ENCODE results near the gene PAXIP1.
"Not testable (repeated sequence)": the region's sequence is repeated elsewhere in the genome, so short reads cannot be mapped to it uniquely, and the experiment has no call there.

The PAXIP1 gene, protein sequence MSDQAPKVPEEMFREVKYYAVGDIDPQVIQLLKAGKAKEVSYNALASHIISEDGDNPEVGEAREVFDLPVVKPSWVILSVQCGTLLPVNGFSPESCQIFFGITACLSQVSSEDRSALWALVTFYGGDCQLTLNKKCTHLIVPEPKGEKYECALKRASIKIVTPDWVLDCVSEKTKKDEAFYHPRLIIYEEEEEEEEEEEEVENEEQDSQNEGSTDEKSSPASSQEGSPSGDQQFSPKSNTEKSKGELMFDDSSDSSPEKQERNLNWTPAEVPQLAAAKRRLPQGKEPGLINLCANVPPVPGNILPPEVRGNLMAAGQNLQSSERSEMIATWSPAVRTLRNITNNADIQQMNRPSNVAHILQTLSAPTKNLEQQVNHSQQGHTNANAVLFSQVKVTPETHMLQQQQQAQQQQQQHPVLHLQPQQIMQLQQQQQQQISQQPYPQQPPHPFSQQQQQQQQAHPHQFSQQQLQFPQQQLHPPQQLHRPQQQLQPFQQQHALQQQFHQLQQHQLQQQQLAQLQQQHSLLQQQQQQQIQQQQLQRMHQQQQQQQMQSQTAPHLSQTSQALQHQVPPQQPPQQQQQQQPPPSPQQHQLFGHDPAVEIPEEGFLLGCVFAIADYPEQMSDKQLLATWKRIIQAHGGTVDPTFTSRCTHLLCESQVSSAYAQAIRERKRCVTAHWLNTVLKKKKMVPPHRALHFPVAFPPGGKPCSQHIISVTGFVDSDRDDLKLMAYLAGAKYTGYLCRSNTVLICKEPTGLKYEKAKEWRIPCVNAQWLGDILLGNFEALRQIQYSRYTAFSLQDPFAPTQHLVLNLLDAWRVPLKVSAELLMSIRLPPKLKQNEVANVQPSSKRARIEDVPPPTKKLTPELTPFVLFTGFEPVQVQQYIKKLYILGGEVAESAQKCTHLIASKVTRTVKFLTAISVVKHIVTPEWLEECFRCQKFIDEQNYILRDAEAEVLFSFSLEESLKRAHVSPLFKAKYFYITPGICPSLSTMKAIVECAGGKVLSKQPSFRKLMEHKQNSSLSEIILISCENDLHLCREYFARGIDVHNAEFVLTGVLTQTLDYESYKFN

GRCh38 chr7:155003092-155003375 is at the start of gene PAXIP1:
Gene PAXIP1 (minus strand): TSS chr7:155003124. CDS start chr7:155002929, 195 bp downstream.
- DNase-seq, result peak; percentile 18

DNA sequence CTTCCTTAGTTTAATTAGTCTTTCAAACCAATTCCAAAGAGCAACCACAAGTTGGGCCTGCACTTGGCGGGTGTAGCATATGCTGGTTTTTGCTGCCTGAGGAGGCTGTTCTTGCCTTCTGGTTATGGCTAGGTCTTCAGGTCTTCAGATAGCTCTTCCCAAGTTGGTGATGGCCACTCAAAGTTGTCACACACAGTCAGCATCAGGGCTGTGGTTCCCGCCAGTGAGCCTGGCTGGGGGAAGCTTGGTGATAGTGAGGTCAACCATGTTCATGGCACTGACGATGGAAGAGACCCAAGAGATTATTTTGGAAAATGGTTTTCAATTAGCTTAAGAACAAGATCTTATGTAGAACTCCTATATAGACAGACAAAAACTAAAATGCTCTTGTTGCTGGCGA is 48.4 kb upstream of the PAXIP1 start:
- no peak for DNase-seq

- DNase-seq, result no peak
These were observed 45.1 kb upstream of the PAXIP1 start for GRCh38 chr7:155048006-155048405.

DNA sequence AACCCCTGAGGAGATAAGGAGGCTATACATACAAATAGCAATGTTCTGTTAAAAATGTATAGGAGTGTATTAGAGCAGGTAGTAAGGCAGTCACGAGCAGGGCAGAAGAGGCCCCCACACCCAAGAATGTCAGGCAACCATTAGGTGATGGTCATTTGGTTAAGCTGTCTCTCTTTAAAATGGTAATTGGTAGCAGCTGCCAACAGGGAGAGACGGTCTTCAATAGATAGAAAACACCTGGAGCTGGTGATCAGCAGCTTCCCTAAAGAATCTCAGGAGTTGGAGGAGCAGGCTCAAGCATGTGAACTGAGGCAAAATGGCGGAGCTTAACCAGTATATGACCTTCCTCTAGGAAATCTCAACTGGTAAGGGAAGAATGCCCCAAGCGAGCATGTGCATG is 40.8 kb upstream of the PAXIP1 start:
- no peak for DNase-seq

GRCh38 chr7:155038335-155038734 is 35.4 kb upstream of the PAXIP1 start:
- DNase-seq, result no peak

- not testable (repeated sequence) for DNase-seq
These were observed 31.6 kb upstream of the PAXIP1 start for GRCh38 chr7:155034495-155034894.

- no peak for DNase-seq
These were observed 30.1 kb upstream of the PAXIP1 start for GRCh38 chr7:155032978-155033377.

- no peak for DNase-seq
These were observed 25.0 kb upstream of the PAXIP1 start for GRCh38 chr7:155027879-155028278.

GRCh38 chr7:155021699-155022145 is 18.8 kb upstream of the PAXIP1 start:
- no peak for DNase-seq

- no peak for DNase-seq
These were observed 18.1 kb upstream of the PAXIP1 start for GRCh38 chr7:155020996-155021395.

- DNase-seq, result no peak
These were observed 14.9 kb upstream of the PAXIP1 start for GRCh38 chr7:155017834-155018233.

DNA sequence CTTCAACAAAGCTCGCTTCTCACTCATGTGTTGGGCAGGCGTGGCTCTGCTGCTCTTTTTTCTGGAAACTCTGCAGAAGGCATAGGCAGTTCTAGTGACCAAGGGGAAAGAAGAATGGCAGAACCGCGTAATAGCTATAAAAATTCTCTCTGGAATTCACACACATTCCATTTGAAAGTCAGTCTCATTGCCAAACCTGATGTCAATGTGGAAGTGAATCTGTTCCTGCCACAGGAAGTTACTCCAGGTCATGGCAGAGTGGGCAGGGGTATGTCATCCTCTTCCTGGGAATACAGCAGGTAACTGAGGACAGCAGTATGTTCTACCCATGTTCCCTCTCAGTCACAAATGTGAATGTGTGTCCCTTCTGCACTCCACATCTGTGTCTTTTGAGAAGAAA is 8.2 kb upstream of the PAXIP1 start:
- DNase-seq, result no peak

DNA sequence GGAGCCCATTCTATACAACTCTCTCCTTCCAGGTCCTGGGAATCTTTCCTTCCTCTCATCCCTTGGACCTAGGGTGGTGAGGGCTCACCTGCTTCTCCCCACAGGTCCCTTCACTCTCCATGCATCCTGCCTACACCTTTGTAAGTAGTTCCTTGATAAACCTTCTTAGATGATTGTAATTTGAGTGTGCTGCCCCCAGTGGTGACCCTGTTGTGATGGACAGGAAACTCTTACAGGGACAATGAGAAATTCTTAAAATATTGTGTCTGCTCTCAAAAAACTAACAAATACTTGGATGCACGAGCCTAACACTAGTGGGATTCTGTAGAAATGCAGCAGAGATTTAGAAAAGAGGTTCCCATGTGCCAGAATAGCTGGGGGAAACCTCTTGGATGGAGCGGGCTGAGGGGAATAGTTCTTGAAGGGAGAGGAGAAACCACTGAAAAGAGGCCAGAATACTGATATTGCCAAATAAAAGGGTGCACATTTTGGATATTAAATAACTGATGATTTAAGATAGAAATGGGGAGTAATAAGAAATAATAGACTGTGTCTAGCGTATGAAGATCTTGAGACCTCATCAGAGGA is 6.7 kb upstream of the PAXIP1 start:
- DNase-seq, result no peak

- DNase-seq, result no peak
These were observed 5.0 kb upstream of the PAXIP1 start for GRCh38 chr7:155007947-155008346.

DNA sequence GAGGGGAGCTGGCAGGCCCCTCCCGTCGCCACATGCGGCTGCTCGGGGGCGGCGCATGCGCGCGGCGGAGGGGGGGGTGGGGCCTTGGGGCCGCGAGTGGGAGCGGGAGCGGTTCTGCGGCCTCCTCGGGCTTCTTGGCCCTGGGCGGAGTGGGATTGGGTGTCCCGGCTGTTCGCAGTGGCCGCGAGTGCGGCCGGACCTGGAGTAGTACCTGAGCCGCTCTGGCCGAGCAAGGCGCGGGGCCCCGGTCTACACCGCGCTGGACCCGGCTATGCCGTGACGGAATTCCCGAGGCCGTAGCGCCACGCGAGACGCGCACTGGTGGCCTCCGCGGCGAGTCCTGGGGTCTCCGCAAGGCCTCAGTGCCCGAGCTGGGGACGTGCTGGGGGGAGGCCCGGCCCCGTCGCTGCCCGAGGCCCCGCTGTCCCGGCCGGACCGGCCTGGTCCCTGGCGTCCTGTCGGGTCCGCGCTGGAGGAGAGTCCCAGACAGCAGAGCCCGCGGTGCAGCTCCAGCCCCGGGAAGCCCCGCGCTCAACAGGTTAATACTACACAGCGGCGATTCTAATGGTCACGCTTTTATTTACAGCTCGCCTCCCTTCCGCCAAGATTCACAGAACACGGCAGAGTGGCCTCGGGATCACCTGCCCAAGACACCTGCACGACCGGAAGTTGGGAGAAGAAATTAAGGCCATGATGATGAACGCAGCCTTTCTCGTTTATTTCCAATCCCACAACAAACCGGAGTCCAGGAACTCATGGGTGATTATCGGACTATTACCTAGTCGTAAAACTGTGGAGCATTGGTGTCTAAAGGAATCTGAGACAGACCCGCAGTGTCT is 671 bp upstream of the PAXIP1 start:
- peak; percentile 18 for DNase-seq

DNA sequence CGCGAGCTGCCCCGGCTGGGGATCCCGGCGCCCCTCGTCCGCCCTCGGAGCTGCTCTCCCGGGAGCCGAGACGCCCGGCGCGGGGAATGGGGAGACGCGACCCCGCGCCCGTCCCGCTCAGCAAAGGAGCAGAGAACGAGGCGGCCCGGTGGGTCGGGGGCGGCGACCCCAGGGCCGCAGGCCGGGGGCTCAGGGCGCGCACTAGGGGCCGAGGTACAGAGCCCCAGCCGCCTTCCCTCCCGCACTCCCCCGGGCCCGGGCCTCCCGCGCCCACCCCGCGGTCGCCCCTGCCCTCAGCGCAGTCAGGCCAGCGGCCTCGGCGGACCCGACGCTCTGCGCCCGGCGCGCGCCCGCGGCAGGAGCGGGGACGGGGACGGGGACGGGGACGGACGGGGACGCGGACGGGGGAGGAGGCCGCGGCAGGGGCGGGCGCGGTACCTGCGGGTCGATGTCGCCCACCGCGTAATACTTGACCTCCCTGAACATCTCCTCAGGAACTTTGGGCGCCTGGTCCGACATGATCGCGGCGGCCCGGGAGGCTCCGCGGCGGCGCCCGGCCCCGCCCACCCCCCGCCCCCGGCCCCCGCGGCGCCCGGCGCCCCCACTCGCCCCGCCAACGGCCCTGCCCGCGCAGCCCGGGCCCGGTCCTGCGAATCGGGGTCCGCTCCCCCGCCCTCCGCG is 373 bp downstream of the PAXIP1 start:
- DNase-seq, result no peak

DNA sequence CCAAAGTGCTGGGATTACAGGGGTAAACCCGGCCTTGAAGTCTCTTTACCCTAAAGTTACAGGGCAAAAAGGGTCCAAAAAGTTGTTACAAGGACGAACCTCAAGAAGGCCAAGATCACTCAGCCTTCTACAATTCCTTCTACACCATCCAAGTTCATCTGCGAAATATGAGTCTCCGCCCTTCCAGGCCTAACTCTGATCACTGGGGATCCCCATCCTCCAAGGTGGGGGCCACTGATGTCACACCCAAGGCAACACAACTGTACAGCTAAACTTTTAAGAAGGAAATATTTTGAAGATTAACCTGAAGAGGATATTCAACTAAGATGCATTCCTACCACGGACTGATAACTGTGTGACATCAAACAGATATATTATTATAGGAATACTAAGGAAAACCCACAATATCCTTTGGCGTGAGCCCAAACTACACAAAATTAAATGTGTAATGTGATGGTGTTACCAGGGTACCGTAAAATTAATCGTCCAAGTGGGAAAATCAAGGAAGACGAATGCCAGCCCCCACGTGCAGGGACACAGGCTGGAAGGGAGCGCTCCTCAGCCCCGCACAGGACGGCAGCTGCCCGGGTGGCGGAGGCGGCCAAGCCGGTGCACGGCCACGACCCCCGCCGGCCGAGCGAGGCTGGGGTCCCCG is 1.0 kb downstream of the PAXIP1 start:
- DNase-seq, result no peak

DNA sequence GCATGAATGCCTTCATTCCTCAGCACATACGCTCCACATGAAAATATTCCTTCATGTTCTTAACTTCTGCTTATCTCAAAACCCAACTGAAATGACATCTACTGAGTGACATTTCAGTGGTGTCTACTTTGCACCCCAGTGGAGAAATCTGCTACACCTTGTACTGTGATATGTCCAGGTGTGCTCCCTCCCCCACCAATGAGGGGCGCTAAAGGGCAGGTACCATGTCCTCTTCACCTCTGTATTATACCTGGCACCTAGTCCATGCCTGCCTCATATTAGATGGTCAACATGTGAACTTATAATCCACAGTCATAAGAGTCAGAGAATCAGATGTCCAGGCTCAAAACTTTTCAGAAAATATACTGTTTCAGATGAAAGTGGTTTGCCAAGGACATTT is 2.1 kb downstream of the PAXIP1 start:
- DNase-seq, result no peak

- no peak for DNase-seq
These were observed 4.4 kb downstream of the PAXIP1 start for GRCh38 chr7:154998481-154998880.

GRCh38 chr7:154997840-154998370 is 5.0 kb downstream of the PAXIP1 start:
- DNase-seq, result no peak

- no peak for DNase-seq
These were observed 6.2 kb downstream of the PAXIP1 start for GRCh38 chr7:154996756-154997155.
